Kidney epithelial cell (primary cell): ENCODE data around the gene FSTL4. TPM values are rescaled to one million over a fixed set of nuclear protein-coding genes. Genes with fewer than 3 reads are reported as not detected.
"Not testable (repeated sequence)": the region's sequence is repeated elsewhere in the genome, so short reads cannot be mapped to it uniquely, and the experiment has no call there.

ENCODE experiments used
- DNase-seq: peaks from one replicate; pipeline ENCODE4 v3.0.0-alpha.2; 2010; ENCODE audit warnings: low read depth
- H3K27me3 ChIP-seq: 2 replicates; pipeline ENCODE4 v1.6.0; 2011; ENCODE audit warnings: low read length; ENCODE audit not compliant: control insufficient read depth, insufficient read depth
- H3K36me3 ChIP-seq: 2 replicates; pipeline ENCODE4 v1.5.1; 2011; ENCODE audit warnings: low read length; ENCODE audit not compliant: control insufficient read depth, insufficient read depth
- H3K4me3 ChIP-seq: 2 replicates; pipeline ENCODE4 v1.5.1; 2011; ENCODE audit warnings: low read depth, mild to moderate bottlenecking, control low read depth, low read length
- total RNA-seq: library from RNA; depleted of rRNA; stranded (reverse); fragments of >200 nt; gene quantifications from 2 replicates; pipeline ENCODE4 v1.2.3, GENCODE V29; 2015
- TF ChIP-seq, protein P1 (sequence below): IDR thresholded peaks from 2 replicates; pipeline ENCODE4 v1.5.1; 2011; ENCODE audit warnings: mild to moderate bottlenecking, moderate library complexity, low read length, control low read depth, inconsistent platforms; ENCODE audit not compliant: insufficient read depth, poor library complexity, severe bottlenecking

The FSTL4 gene
- total RNA-seq, 1 donor from 2014 or later, result not detected

DNA sequence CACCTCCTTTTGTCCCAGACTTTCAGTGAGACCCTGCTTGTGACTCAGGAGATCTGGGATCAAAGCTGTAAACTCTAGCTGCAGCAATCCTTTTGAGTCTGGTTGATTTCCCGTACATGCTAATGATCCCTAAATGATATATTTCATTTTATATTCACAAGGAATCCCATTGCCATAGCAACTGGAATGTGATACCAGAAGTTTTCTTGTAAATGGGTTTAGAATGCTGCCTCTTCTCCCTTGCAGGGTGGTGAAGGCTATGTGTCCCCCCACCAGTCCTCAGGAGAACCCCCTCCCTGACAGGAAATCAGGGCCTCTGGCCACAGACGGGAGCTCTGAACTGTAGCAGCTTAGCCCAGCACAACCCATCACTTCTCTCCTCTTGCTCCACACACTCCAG lies 215.0 kb downstream of the FSTL4 start:
- no peaks in the 10 kb centered on the region for H3K36me3 ChIP-seq
- no peak for DNase-seq
- TF ChIP-seq, protein P1, sequence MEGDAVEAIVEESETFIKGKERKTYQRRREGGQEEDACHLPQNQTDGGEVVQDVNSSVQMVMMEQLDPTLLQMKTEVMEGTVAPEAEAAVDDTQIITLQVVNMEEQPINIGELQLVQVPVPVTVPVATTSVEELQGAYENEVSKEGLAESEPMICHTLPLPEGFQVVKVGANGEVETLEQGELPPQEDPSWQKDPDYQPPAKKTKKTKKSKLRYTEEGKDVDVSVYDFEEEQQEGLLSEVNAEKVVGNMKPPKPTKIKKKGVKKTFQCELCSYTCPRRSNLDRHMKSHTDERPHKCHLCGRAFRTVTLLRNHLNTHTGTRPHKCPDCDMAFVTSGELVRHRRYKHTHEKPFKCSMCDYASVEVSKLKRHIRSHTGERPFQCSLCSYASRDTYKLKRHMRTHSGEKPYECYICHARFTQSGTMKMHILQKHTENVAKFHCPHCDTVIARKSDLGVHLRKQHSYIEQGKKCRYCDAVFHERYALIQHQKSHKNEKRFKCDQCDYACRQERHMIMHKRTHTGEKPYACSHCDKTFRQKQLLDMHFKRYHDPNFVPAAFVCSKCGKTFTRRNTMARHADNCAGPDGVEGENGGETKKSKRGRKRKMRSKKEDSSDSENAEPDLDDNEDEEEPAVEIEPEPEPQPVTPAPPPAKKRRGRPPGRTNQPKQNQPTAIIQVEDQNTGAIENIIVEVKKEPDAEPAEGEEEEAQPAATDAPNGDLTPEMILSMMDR, result no peak
- peaks cover 4% of the 10 kb centered on the region for H3K27me3 ChIP-seq
- H3K4me3 ChIP-seq, result no peak overlapping the region

DNA sequence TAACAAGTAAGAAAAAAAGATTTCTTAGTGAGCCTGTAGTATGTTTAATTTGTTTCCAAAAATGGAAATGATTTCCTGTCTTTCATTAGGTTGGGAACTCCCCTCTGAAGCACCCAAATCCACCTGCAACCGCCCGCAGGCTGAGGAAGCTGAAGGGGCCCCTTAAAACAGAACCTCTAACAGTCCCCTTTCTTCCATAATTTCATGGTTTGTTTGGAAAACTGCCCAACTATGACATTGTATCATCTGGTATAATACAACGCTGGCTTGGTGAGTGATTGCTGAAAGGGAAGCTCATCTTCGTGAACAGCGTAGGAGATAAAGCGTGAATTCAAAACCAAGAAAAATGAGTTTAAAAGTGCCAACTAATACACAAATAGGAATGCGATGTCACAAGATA lies 215.5 kb downstream of the FSTL4 start:
- H3K36me3 ChIP-seq, result no peaks in the 10 kb centered on the region
- no peak for DNase-seq
- TF ChIP-seq, protein P1, result no peak
- H3K27me3 ChIP-seq, result peaks cover 2% of the 10 kb centered on the region
- H3K4me3 ChIP-seq, result no peak overlapping the region

DNA sequence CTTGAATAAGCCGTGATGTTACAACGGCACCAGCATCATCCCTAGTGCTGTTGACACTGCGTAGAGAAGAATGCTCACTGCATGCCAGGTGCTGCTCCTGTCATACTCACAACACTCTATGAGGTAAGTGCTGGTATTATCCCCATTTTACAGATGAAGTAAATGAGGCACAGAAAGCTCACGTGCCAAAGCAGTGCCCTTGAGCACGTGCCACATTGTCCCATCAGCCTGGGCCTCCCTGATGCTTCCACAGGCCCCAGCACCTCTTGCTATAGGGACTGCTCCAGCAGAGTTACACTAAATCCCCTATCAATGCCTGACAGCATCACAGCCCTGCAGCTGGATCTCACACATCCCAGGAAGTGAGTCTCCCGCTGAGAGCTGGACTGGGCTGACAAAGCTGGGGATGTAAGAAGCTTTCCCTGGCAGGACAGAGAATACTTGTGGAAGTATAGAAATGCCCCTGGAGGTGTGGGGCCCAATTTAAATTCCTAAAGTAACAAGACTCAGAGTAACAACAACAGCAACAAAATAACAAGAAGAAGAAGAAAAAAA lies 216.1 kb downstream of the FSTL4 start:
- no peak for DNase-seq
- TF ChIP-seq, protein P1, result no peak

DNA sequence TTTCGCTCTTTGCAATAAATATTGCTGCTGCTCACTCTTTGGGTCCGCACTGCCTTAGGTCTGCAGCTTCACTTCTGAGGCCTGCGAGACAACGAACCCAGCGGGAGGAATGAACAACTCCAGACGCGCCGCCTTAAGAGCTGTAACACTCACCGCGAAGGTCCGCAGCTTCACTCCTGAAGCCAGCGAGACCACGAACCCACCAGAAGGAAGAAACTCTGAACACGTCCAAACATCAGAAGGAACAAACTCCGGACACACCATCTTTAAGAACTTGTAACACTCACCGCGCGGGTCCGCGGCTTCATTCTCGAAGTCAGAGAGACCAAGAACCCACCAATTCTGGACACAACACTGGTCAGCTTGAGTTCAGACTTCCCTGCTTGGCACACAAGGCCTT lies 217.1 kb downstream of the FSTL4 start:
- not testable (repeated sequence) for H3K27me3 ChIP-seq, H3K4me3 ChIP-seq, DNase-seq, H3K36me3 ChIP-seq

More for the DNA sequence above, 216.1 kb downstream of the FSTL4 start:
- no peaks in the 10 kb centered on the region for H3K36me3 ChIP-seq
- H3K4me3 ChIP-seq, result no peak overlapping the region
- H3K27me3 ChIP-seq, result peaks cover 2% of the 10 kb centered on the region

DNA sequence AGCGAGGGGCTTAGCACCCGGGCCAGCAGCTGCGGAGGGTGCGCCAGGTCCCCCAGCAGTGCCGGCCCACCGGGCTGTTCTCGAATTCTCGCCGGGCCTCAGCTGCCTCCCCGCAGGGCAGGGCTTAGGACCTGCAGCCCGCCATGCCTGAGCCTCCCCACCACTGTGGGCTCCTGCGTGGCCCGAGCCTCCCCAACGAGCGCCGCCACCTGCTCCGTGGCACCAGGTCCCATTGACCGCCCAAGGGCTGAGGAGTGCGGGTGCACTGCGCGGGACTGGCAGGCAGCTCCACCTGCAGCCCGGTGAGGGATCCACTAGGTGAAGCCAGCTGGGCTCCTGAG lies 217.9 kb downstream of the FSTL4 start:
- DNase-seq, H3K36me3 ChIP-seq, H3K27me3 ChIP-seq, H3K4me3 ChIP-seq: not testable (repeated sequence)

DNA sequence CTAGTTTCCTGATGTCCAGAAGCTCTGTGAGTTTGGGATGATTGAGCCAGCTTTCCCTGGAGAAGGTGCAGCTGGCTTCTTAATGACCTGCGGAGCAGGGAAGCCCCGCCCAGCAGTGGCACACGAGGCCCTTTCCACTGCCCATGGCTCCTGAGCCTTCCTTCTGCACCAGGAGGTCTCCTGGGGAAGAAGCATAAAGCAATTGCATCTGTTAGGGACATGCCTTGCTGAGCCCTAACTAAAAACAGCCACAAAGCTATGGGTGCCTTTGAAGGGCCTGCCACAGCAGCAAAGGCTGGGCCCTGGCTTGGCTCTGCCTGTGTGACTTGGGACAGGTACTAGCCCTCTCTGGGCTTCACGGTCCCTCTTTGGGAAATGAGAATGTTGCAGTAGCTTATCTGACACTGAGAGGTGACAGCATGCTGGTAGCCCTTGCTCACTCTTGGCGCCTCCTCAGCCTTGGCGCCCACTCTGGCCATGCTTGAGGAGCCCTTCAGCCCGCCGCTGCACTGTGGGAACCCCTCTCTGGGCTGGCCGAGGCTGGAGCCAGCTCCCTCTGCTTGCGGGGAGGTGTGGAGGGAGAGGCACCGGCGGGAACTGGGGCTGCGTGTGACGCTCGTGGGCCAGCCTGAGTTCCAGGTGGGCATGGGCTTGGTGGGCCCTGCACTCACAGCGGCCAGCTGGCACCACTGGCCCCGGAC lies 218.4 kb downstream of the FSTL4 start:
- no peaks in the 10 kb centered on the region for H3K36me3 ChIP-seq
- peaks cover 4% of the 10 kb centered on the region for H3K27me3 ChIP-seq
- DNase-seq, result no peak

More for the DNA sequence above, 218.4 kb downstream of the FSTL4 start:
- H3K4me3 ChIP-seq, result no peak overlapping the region
- TF ChIP-seq, protein P1, result no peak
